IMR-90 (cell line): ENCODE data around the gene ZNF74. TPM values are rescaled to one million over a fixed set of nuclear protein-coding genes. Genes with fewer than 3 reads are reported as not detected.

Experiments
- ATAC-seq: fragments of 200-7000 bp; cut with Tn5 transposase; 2 replicates; pipeline ENCODE4 v1.9.1; 2020; ENCODE audit warnings: low read depth, mild to moderate bottlenecking, moderate library complexity
- BruUV-seq: library from RNA; stranded (reverse); fragments of 400-500 nt; replicated peaks from 2 replicates; lab custom pipeline; 2021; lab: Mats Ljungman, UMichigan
- CTCF ChIA-PET: fragments of 300-600 bp; formaldehyde crosslinking; extraction: SDS; loops from one replicate; lab custom pipeline; 2021; ENCODE audit warnings: antibody characterized with exemption; lab: Yijun Ruan, JAX
- POLR2A ChIA-PET: fragments of 300-600 bp; sonication (Branson Sonifier 250); formaldehyde crosslinking; loops from one replicate; lab custom pipeline; 2022; ENCODE audit warnings: antibody characterized with exemption; ENCODE audit not compliant: unreplicated experiment; lab: Charles Lee
- DNase-seq: peaks from one replicate; pipeline ENCODE4 v3.0.0; 2013
- H2AFZ ChIP-seq: replicated peaks from 2 replicates; pipeline ENCODE3; 2013; ENCODE audit warnings: low read length, mild to moderate bottlenecking; ENCODE audit not compliant: poor library complexity
- H2AK5ac ChIP-seq: 2 replicates; pipeline ENCODE4 v1.6.1; 2013; ENCODE audit warnings: low read depth, low read length, inconsistent platforms
- H2AK9ac ChIP-seq: replicated peaks from 2 replicates; pipeline ENCODE3; 2013; ENCODE audit warnings: mild to moderate bottlenecking, low read depth, low read length, moderate library complexity; ENCODE audit not compliant: poor library complexity
- H2BK120ac ChIP-seq: 2 replicates; pipeline ENCODE4 v1.6.1; 2013; ENCODE audit warnings: low read depth, low read length, inconsistent platforms
- H2BK15ac ChIP-seq: 3 replicates; pipeline ENCODE4 v1.6.1; 2013; ENCODE audit warnings: low read depth, low read length, inconsistent platforms
- H2BK20ac ChIP-seq: 2 replicates; pipeline ENCODE4 v1.6.1; 2013; ENCODE audit warnings: low read depth, mild to moderate bottlenecking, inconsistent platforms, low read length, moderate library complexity
- H2BK5ac ChIP-seq: 2 replicates; pipeline ENCODE4 v1.6.1; 2013; ENCODE audit warnings: mild to moderate bottlenecking, low read depth, low read length, inconsistent platforms; ENCODE audit not compliant: poor library complexity, severe bottlenecking
- H3K14ac ChIP-seq: replicated peaks from 2 replicates; pipeline ENCODE4 v1.6.1; 2013; ENCODE audit warnings: low read depth, low read length, inconsistent platforms
- H3K18ac ChIP-seq: 2 replicates; pipeline ENCODE4 v1.6.1; 2013; ENCODE audit warnings: low read depth, low read length, control low read depth
- H3K23ac ChIP-seq: 2 replicates; pipeline ENCODE4 v1.6.1; 2013; ENCODE audit warnings: low read depth, low read length, inconsistent platforms
- H3K27ac ChIP-seq: 2 replicates; pipeline ENCODE4 v1.5.1; 2013; ENCODE audit warnings: mild to moderate bottlenecking, control low read depth, low read length; ENCODE audit not compliant: insufficient read depth
- H3K27me3 ChIP-seq: 2 replicates; pipeline ENCODE4 v1.6.1; 2013; ENCODE audit warnings: low read length; ENCODE audit not compliant: control insufficient read depth, insufficient read depth
- H3K36me3 ChIP-seq: 2 replicates; pipeline ENCODE4 v1.6.1; 2013; ENCODE audit warnings: low read length, mixed read lengths; ENCODE audit not compliant: control insufficient read depth, insufficient read depth
- H3K4ac ChIP-seq: 2 replicates; pipeline ENCODE4 v1.6.1; 2013; ENCODE audit warnings: low read depth, low read length, inconsistent platforms
- H3K4me1 ChIP-seq: 2 replicates; pipeline ENCODE4 v1.6.1; 2013; ENCODE audit warnings: low read length, mixed read lengths; ENCODE audit not compliant: control insufficient read depth, insufficient read depth
- H3K4me2 ChIP-seq: 2 replicates; pipeline ENCODE4 v1.6.1; 2013; ENCODE audit warnings: low read depth, mild to moderate bottlenecking, control low read depth, low read length, moderate library complexity
- H3K4me3 ChIP-seq: 2 replicates; pipeline ENCODE4 v1.5.1; 2013; ENCODE audit warnings: low read depth, mild to moderate bottlenecking, control low read depth, low read length, moderate library complexity; ENCODE audit not compliant: insufficient read depth
- H3K56ac ChIP-seq: 2 replicates; pipeline ENCODE4 v1.6.1; 2013; ENCODE audit warnings: low read length, inconsistent platforms; ENCODE audit not compliant: insufficient read depth; ENCODE audit errors: extremely low read depth
- H3K79me1 ChIP-seq, 2 experiments: 2 replicates each; pipeline ENCODE4 v1.6.1; 2013; ENCODE audit warnings: low read length in 2 of 2, inconsistent platforms in 1 of 2, low read depth in 1 of 2
- H3K9ac ChIP-seq: 2 replicates; pipeline ENCODE4 v1.6.1; 2013; ENCODE audit warnings: low read depth, low read length, control low read depth
- H3K9me1 ChIP-seq: 2 replicates; pipeline ENCODE4 v1.6.1; 2013; ENCODE audit warnings: low read length, inconsistent platforms; ENCODE audit not compliant: insufficient read depth
- H3K9me3 ChIP-seq: 2 replicates; pipeline ENCODE4 v1.6.1; 2013; ENCODE audit warnings: low read length; ENCODE audit not compliant: control insufficient read depth, insufficient read depth
- H4K20me1 ChIP-seq: 2 replicates; pipeline ENCODE4 v1.6.1; 2013; ENCODE audit warnings: low read length, inconsistent platforms; ENCODE audit not compliant: insufficient read depth
- H4K5ac ChIP-seq: 2 replicates; pipeline ENCODE4 v1.6.1; 2013; ENCODE audit warnings: mild to moderate bottlenecking, low read depth, low read length, control low read depth
- H4K8ac ChIP-seq, 2 experiments: 2 replicates each; pipeline ENCODE4 v1.6.1; 2013; ENCODE audit warnings: low read depth in 2 of 2, low read length in 2 of 2, control low read depth in 1 of 2, inconsistent platforms in 1 of 2
- H4K91ac ChIP-seq: 2 replicates; pipeline ENCODE4 v1.6.1; 2013; ENCODE audit warnings: low read depth, low read length, inconsistent platforms; ENCODE audit not compliant: insufficient read depth
- BHLHE40 ChIP-seq: fragments of 150-350 bp; IDR thresholded peaks from 2 replicates; pipeline ENCODE4 v1.6.1; 2016; ENCODE audit warnings: mild to moderate bottlenecking, low read depth, low read length
- CEBPB ChIP-seq: IDR thresholded peaks from 2 replicates; pipeline ENCODE4 v1.6.1; 2012; ENCODE audit warnings: low read depth, low read length, improper control_type of control experiment
- CHD1 ChIP-seq: IDR thresholded peaks from 2 replicates; pipeline ENCODE4 v1.6.1; 2012; ENCODE audit warnings: low read depth, low read length, improper control_type of control experiment
- FOS ChIP-seq: fragments of 150-350 bp; IDR thresholded peaks from 2 replicates; pipeline ENCODE4 v1.6.1; 2016; ENCODE audit warnings: low read depth, low read length
- MAFK ChIP-seq: IDR thresholded peaks from 2 replicates; pipeline ENCODE4 v1.6.1; 2012; ENCODE audit warnings: low read depth, low read length, improper control_type of control experiment
- MAZ ChIP-seq: IDR thresholded peaks from 2 replicates; pipeline ENCODE4 v1.6.1; 2012; ENCODE audit warnings: low read depth, mild to moderate bottlenecking, low read length, improper control_type of control experiment, moderate library complexity, borderline replicate concordance
- MXI1 ChIP-seq: IDR thresholded peaks from 2 replicates; pipeline ENCODE4 v1.6.1; 2012; ENCODE audit warnings: low read depth, mild to moderate bottlenecking, low read length, moderate library complexity, borderline replicate concordance
- NFE2L2 ChIP-seq: fragments of 150-350 bp; IDR thresholded peaks from 2 replicates; pipeline ENCODE4 v1.6.1; 2016; ENCODE audit warnings: low read depth, mild to moderate bottlenecking, low read length
- POLR2A ChIP-seq: IDR thresholded peaks from 2 replicates; pipeline ENCODE4 v1.6.1; 2012; ENCODE audit warnings: mild to moderate bottlenecking, low read depth, low read length
- RAD21 ChIP-seq: IDR thresholded peaks from 2 replicates; pipeline ENCODE4 v1.6.1; 2012; ENCODE audit warnings: low read length, improper control_type of control experiment
- RCOR1 ChIP-seq: IDR thresholded peaks from 2 replicates; pipeline ENCODE4 v1.6.1; 2012; ENCODE audit warnings: mild to moderate bottlenecking, low read length, improper control_type of control experiment; ENCODE audit not compliant: insufficient replicate concordance
- RFX5 ChIP-seq: IDR thresholded peaks from 2 replicates; pipeline ENCODE4 v1.8.0; 2012; ENCODE audit warnings: low read depth, mild to moderate bottlenecking, low read length, moderate library complexity
- SMC3 ChIP-seq: fragments of 150-350 bp; IDR thresholded peaks from 2 replicates; pipeline ENCODE4 v1.6.1; 2016; ENCODE audit warnings: low read depth, mild to moderate bottlenecking, antibody characterized with exemption, low read length, moderate library complexity
- whole genome bisulfite sequencing, 2 experiments: methylation state at CpG; one replicate each; pipeline versions ENCODE4 v1.1.5 to v1.1.7; 2013; ENCODE audit warnings: missing lambda C conversion rate in 2 of 2; ENCODE audit not compliant: insufficient read length in 1 of 2; ENCODE audit errors: extremely low coverage in 2 of 2; 5-methylcytosine and 5-hydroxymethylcytosine counted together
- dilution Hi-C: fragments of 300-500 bp; cut with HindIII; formaldehyde crosslinking; loops from one replicate; pipeline ENCODE4 v1.14.3; 2018; ENCODE audit warnings: low sequenced_read_pairs; ENCODE audit not compliant: unreplicated experiment
- in situ Hi-C: fragments of 300-500 bp; cut with MboI; formaldehyde crosslinking; loops from 3 replicates; pipeline ENCODE4 v1.14.3; 2019; ENCODE audit warnings: low sequenced_read_pairs, inconsistent platforms, mixed read lengths
- intact Hi-C: fragments of 100-400 bp; cut with micrococcal nuclease; formaldehyde crosslinking; loops from 2 replicates; pipeline ENCODE4 v1.10.0; 2022
- polyA plus RNA-seq, 3 experiments: library from polyadenylated mRNA; depleted of rRNA; stranded (reverse); fragments of >200 nt; gene quantifications; 2 replicates each; pipeline ENCODE4 v1.2.3, GENCODE V29; 2012; ENCODE audit warnings: low replicate concordance in 1 of 3
- total RNA-seq: library from RNA; depleted of rRNA; stranded (reverse); fragments of >200 nt; gene quantifications from 2 replicates; pipeline ENCODE4 v1.2.3, GENCODE V29; 2012
- TF ChIP-seq, protein P1 (sequence below): fragments of 150-350 bp; IDR thresholded peaks from 2 replicates; pipeline ENCODE4 v1.6.1; 2016; ENCODE audit warnings: low read depth, mild to moderate bottlenecking, low read length, moderate library complexity, borderline replicate concordance
- TF ChIP-seq, protein P2 (sequence below): conservative IDR thresholded peaks from 2 replicates; pipeline ENCODE4 v1.5.1; 2012; ENCODE audit warnings: mild to moderate bottlenecking, low read depth, low read length, improper control_type of control experiment
- TF ChIP-seq, protein P3 (sequence below): fragments of 150-350 bp; IDR thresholded peaks from 2 replicates; pipeline ENCODE4 v1.6.1; 2017; ENCODE audit warnings: mild to moderate bottlenecking, antibody characterized with exemption, low read length, low read depth

Gene ZNF74
- total and polyA plus RNA-seq, 2 of the 4 experiments (the other 2 are of a cell fraction) = 7.5 to 8.4 TPM

DNA sequence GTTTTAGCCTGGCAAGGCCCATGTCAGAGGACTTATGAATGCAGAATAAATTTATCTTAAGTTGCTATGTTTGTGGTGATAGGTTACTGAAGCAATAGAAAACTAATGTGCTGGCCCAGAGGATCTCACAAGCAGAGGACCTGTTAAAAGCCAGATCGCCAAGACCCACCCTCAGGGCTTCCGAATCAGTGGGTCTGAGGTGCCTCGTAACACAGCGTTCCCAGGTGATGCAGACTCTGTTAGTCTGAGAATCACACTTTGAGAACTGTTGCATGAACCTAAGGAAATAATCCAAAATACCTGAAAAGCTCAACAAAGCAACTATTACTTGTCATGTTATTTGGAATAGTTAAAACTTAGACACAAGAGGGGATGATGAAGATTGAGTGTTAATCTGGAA lies 50.4 kb downstream of the ZNF74 start:
- no TSS peak for BruUV-seq
- Histone ChIP-seq H3K56ac (no peak overlapping the region), H2AK9ac (no peak overlapping the region), H2BK15ac (no peak overlapping the region), H3K4ac (no peak overlapping the region), H4K8ac (no peak overlapping the region), H3K36me3 (peaks cover 25% of the 10 kb centered on the region), H3K23ac (no peak overlapping the region), H3K9ac (no peak overlapping the region), H4K91ac (no peak overlapping the region), H3K4me3 (no peak overlapping the region), H2AK5ac (no peak overlapping the region), H2BK5ac (no peak overlapping the region), H3K4me1 (no peaks in the 10 kb centered on the region), H3K18ac (no peak overlapping the region), H3K27me3 (no peaks in the 10 kb centered on the region), H4K5ac (no peak overlapping the region), H2BK120ac (no peak overlapping the region), H4K20me1 (0 out of 2 replicates have a peak, but pooled peaks cover 4% of the 10 kb centered on the region), H2AFZ (no peak overlapping the region), H3K14ac (no peak overlapping the region), H2BK20ac (no peak overlapping the region), H3K79me1 (peaks cover 0 to 6% of the 10 kb centered on the region in 2 experiments; a peak in 1 of 4 replicates), H3K4me2 (no peak overlapping the region), H3K27ac (no peak overlapping the region), H3K9me3 (no peaks in the 10 kb centered on the region), H3K9me1 (peaks cover 3% of the 10 kb centered on the region; the same call in 1 of the 2 replicates)
- intact Hi-C loops (no loop called here), dilution Hi-C loops (no loop called here), in situ Hi-C loops (no loop called here)
- no peak for TF ChIP-seq BHLHE40
- no peak for TF ChIP-seq MXI1
- TF ChIP-seq MAFK = no peak
- TF ChIP-seq RFX5 = no peak
- TF ChIP-seq FOS = no peak
- TF ChIP-seq, protein P1, sequence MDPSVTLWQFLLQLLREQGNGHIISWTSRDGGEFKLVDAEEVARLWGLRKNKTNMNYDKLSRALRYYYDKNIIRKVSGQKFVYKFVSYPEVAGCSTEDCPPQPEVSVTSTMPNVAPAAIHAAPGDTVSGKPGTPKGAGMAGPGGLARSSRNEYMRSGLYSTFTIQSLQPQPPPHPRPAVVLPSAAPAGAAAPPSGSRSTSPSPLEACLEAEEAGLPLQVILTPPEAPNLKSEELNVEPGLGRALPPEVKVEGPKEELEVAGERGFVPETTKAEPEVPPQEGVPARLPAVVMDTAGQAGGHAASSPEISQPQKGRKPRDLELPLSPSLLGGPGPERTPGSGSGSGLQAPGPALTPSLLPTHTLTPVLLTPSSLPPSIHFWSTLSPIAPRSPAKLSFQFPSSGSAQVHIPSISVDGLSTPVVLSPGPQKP = no peak
- TF ChIP-seq, protein P2, sequence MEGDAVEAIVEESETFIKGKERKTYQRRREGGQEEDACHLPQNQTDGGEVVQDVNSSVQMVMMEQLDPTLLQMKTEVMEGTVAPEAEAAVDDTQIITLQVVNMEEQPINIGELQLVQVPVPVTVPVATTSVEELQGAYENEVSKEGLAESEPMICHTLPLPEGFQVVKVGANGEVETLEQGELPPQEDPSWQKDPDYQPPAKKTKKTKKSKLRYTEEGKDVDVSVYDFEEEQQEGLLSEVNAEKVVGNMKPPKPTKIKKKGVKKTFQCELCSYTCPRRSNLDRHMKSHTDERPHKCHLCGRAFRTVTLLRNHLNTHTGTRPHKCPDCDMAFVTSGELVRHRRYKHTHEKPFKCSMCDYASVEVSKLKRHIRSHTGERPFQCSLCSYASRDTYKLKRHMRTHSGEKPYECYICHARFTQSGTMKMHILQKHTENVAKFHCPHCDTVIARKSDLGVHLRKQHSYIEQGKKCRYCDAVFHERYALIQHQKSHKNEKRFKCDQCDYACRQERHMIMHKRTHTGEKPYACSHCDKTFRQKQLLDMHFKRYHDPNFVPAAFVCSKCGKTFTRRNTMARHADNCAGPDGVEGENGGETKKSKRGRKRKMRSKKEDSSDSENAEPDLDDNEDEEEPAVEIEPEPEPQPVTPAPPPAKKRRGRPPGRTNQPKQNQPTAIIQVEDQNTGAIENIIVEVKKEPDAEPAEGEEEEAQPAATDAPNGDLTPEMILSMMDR = no peak
- TF ChIP-seq POLR2A = no peak
- TF ChIP-seq CEBPB = no peak
- no peak for TF ChIP-seq RCOR1
- TF ChIP-seq RAD21 = no peak
- no peak for TF ChIP-seq SMC3
- TF ChIP-seq MAZ = no peak
- TF ChIP-seq, protein P3, sequence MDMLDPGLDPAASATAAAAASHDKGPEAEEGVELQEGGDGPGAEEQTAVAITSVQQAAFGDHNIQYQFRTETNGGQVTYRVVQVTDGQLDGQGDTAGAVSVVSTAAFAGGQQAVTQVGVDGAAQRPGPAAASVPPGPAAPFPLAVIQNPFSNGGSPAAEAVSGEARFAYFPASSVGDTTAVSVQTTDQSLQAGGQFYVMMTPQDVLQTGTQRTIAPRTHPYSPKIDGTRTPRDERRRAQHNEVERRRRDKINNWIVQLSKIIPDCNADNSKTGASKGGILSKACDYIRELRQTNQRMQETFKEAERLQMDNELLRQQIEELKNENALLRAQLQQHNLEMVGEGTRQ = no peak
- TF ChIP-seq CHD1 = no peak
- TF ChIP-seq NFE2L2 = no peak
- DNase-seq = no peak
- CTCF ChIA-PET = interaction anchor here (0.9 to 1.5 kb wide), 2 partner anchors 12 to 219 kb away, joined by 4 to 5 read pairs; no protein-coding TSS in a partner anchor
- POLR2A ChIA-PET = interaction anchor here (0.6 kb wide), 2 partner anchors 65 to 967 kb away, joined by 8 to 15 read pairs; no protein-coding TSS in a partner anchor
- no peak for ATAC-seq
- 100% methylated on average over 1 of the region's 4 CpGs; no CpG with 5 or more reads in 1 of the 2 experiments for WGBS, 2 experiments
